B cell (primary cell): ENCODE results near the gene MORC1. TPM values are rescaled to one million over a fixed set of nuclear protein-coding genes. Genes with fewer than 3 reads are reported as not detected.

Source experiments
- ATAC-seq: fragments of 200-7000 bp; cut with Tn5 transposase; one replicate; pipeline ENCODE4 v1.10.0; 2021; ENCODE audit warnings: low read depth, mild to moderate bottlenecking, moderate number of reproducible peaks, moderate library complexity
- CTCF ChIA-PET: fragments of 350-600 bp; sonication (Branson Sonifier 250); formaldehyde crosslinking; loops from one replicate; lab custom pipeline; 2021; ENCODE audit warnings: antibody characterized with exemption, inconsistent platforms; lab: Charles Lee
- POLR2A ChIA-PET: fragments of 350-600 bp; sonication (Branson Sonifier 250); formaldehyde crosslinking; loops from one replicate; lab custom pipeline; 2021; ENCODE audit warnings: antibody characterized with exemption; lab: Charles Lee
- DNase-seq: peaks from one replicate; pipeline ENCODE4 v3.0.0; 2013
- H2AFZ ChIP-seq: 2 replicates; pipeline ENCODE4 v1.6.1; 2012; ENCODE audit warnings: mild to moderate bottlenecking, low read depth, low read length; ENCODE audit not compliant: insufficient read depth, poor library complexity, severe bottlenecking
- H3K27ac ChIP-seq, 2 donors: 1 replicate in 1 of 2; 2 replicates in 1 of 2; pipeline ENCODE4 v1.5.1; 2012 to 2013; ENCODE audit warnings: low read length in 2 of 2, mild to moderate bottlenecking in 2 of 2, moderate library complexity in 1 of 2
- H3K27me3 ChIP-seq, 4 experiments: fragments of 200-600 bp in 1 of 4; sonication (generic) in 1 of 4; replicated peaks in 1 of 4; 1 replicate in 2 of 4; 2 replicates in 2 of 4; pipeline versions ENCODE4 v1.6.1 to v1.7.0; 2013 to 2016; ENCODE audit warnings: low read length in 3 of 4, mild to moderate bottlenecking in 2 of 4, mixed read lengths in 1 of 4, moderate library complexity in 1 of 4; ENCODE audit not compliant: insufficient read depth in 4 of 4, control insufficient read depth in 3 of 4; ENCODE audit errors: control extremely low read depth in 1 of 4
- H3K36me3 ChIP-seq, 2 experiments: replicated peaks in 1 of 2; 1 replicate in 1 of 2; 2 replicates in 1 of 2; pipeline versions ENCODE4 v1.6.1 to v1.7.1; 2013; ENCODE audit warnings: low read length in 1 of 2; ENCODE audit not compliant: insufficient read depth in 2 of 2, control insufficient read depth in 1 of 2; ENCODE audit errors: control extremely low read depth in 1 of 2, extremely low read depth in 1 of 2
- H3K4me1 ChIP-seq, 2 donors: fragments of 200-600 bp in 1 of 2; sonication (generic) in 1 of 2; 1 replicate in 1 of 2; 2 replicates in 1 of 2; pipeline versions ENCODE4 v1.5.1 to v1.6.1; 2013 to 2017; ENCODE audit warnings: low read length in 2 of 2; ENCODE audit not compliant: control insufficient read depth in 2 of 2, insufficient read depth in 2 of 2
- H3K4me2 ChIP-seq: replicated peaks from 2 replicates; pipeline ENCODE3; 2012; ENCODE audit warnings: mild to moderate bottlenecking, low read depth, low read length; ENCODE audit not compliant: poor library complexity, severe bottlenecking
- H3K4me3 ChIP-seq, 5 experiments: fragments of 200-600 bp in 1 of 5; sonication (generic) in 1 of 5; 1 replicate in 3 of 5; 2 replicates in 2 of 5; pipeline versions ENCODE4 v1.5.1 to v1.7.0; 2011 to 2016; ENCODE audit warnings: low read length in 4 of 5, mild to moderate bottlenecking in 4 of 5, low read depth in 2 of 5, control low read depth in 1 of 5, moderate library complexity in 1 of 5; ENCODE audit not compliant: insufficient read depth in 1 of 5; ENCODE audit errors: control extremely low read depth in 1 of 5, extremely low read depth in 1 of 5
- H3K79me2 ChIP-seq: fragments of 200-600 bp; sonication (generic); one replicate; pipeline ENCODE4 v1.6.0; 2016; ENCODE audit warnings: low read length; ENCODE audit not compliant: control insufficient read depth, insufficient read depth
- H3K9ac ChIP-seq: fragments of 200-600 bp; sonication (generic); 2 replicates; pipeline ENCODE4 v1.6.1; 2017; ENCODE audit warnings: mild to moderate bottlenecking, low read length, moderate library complexity
- H3K9me3 ChIP-seq, 3 donors: one replicate each; pipeline versions ENCODE4 v1.6.1 to v1.7.1; 2013; ENCODE audit warnings: low read length in 2 of 3; ENCODE audit not compliant: control insufficient read depth in 2 of 3, insufficient read depth in 1 of 3; ENCODE audit errors: control extremely low read depth in 1 of 3
- H4K20me1 ChIP-seq: 2 replicates; pipeline ENCODE4 v1.6.0; 2012; ENCODE audit warnings: mild to moderate bottlenecking, low read length; ENCODE audit not compliant: insufficient read depth, control insufficient read depth, poor library complexity, severe bottlenecking
- H3K27ac Mint-ChIP-seq: one replicate; pipeline ENCODE4 v1.8.0; 2021; ENCODE audit warnings: mixed read lengths
- H3K27me3 Mint-ChIP-seq: one replicate; pipeline ENCODE4 v1.8.0; 2021; ENCODE audit warnings: mixed read lengths
- H3K4me1 Mint-ChIP-seq: one replicate; pipeline ENCODE4 v1.8.0; 2021; ENCODE audit warnings: mixed read lengths
- H3K4me3 Mint-ChIP-seq: one replicate; pipeline ENCODE4 v1.8.0; 2021; ENCODE audit warnings: mixed read lengths
- H3K9me3 Mint-ChIP-seq: one replicate; pipeline ENCODE4 v1.8.0; 2022; ENCODE audit warnings: mixed read lengths; ENCODE audit not compliant: insufficient read depth
- EZH2 ChIP-seq: IDR thresholded peaks from 2 replicates; pipeline ENCODE4 v1.6.1; 2012; ENCODE audit warnings: borderline replicate concordance, low read depth, mild to moderate bottlenecking, moderate library complexity, low read length; ENCODE audit not compliant: insufficient read depth, poor library complexity, severe bottlenecking
- WGBS: methylation state at CpG from one replicate; pipeline ENCODE4 v1.1.5; 2013; ENCODE audit warnings: missing lambda C conversion rate; ENCODE audit not compliant: insufficient coverage; 5-methylcytosine and 5-hydroxymethylcytosine counted together
- intact Hi-C: fragments of 100-400 bp; cut with micrococcal nuclease; formaldehyde crosslinking; loops from one replicate; pipeline ENCODE4 v1.10.0; 2022
- polyA plus RNA-seq: library from polyadenylated mRNA; depleted of rRNA; stranded (reverse); fragments of >200 nt; gene quantifications from 2 replicates; pipeline ENCODE4 v1.2.3, GENCODE V29; 2012
- total RNA-seq, 2 donors: library from RNA; stranded (reverse); fragments of 120-200 nt in 1 of 2; gene quantifications; 1 replicate in 1 of 2; 2 replicates in 1 of 2; pipeline versions ENCODE4 v1.2.3 to v1.2.4, GENCODE V29; 2013 to 2022
- TF ChIP-seq, protein P1 (sequence below): fragments of 200-600 bp; IDR thresholded peaks from one replicate; pipeline ENCODE4 v1.8.0; 2022; ENCODE audit warnings: antibody characterized with exemption, mild to moderate bottlenecking

MORC1 gene
- total and polyA plus RNA-seq, 2 donors (not counting 1 experiment from before 2014, with no cell fraction given): not detected

DNA sequence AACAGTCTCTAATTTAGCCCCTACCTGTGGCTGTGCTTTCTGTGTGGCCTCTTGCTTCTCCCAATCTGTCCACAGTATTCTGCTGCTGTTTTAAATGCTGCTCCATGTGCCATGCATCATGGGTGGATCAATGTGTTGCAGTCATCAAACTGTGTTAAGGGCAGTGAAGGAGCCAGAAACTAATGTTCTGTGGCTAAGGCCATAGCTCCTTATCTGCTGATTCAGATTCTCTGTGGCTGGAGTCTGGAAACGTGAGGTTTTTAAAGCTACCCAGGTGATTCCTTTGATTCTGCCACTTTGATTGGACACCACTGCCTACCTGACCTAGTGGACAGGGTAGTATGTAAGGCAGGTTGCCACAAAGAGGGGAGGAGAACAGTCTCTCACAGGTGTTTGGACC lies 44.8 kb downstream of the MORC1 start:
- no peak overlapping the region for H3K27ac Mint-ChIP-seq
- H3K4me3 ChIP-seq: no peak overlapping the region
- no peak overlapping the region for H3K4me3 Mint-ChIP-seq
- H3K27ac ChIP-seq: no peak overlapping the region
- ATAC-seq (no peak), DNase-seq (no peak)
- H2AFZ ChIP-seq: no peak overlapping the region
- peaks cover 0 to 5% (median 0%) of the 10 kb centered on the region in 4 experiments for H3K27me3 ChIP-seq
- no peak for TF ChIP-seq EZH2
- TF ChIP-seq, protein P1, sequence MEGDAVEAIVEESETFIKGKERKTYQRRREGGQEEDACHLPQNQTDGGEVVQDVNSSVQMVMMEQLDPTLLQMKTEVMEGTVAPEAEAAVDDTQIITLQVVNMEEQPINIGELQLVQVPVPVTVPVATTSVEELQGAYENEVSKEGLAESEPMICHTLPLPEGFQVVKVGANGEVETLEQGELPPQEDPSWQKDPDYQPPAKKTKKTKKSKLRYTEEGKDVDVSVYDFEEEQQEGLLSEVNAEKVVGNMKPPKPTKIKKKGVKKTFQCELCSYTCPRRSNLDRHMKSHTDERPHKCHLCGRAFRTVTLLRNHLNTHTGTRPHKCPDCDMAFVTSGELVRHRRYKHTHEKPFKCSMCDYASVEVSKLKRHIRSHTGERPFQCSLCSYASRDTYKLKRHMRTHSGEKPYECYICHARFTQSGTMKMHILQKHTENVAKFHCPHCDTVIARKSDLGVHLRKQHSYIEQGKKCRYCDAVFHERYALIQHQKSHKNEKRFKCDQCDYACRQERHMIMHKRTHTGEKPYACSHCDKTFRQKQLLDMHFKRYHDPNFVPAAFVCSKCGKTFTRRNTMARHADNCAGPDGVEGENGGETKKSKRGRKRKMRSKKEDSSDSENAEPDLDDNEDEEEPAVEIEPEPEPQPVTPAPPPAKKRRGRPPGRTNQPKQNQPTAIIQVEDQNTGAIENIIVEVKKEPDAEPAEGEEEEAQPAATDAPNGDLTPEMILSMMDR: no peak
- ChIA-PET POLR2A (no interaction called here), CTCF (interaction anchor here (1.0 kb wide), 1 partner anchor 49 kb away, joined by 3 read pairs; no protein-coding TSS in a partner anchor)
- H3K9me3 ChIP-seq: no peaks in the 10 kb centered on the region
- peaks cover 10 to 11% of the 10 kb centered on the region in 2 donors for H3K4me1 ChIP-seq
- no peak overlapping the region for H3K4me2 ChIP-seq
- no peaks in the 10 kb centered on the region for H3K9me3 Mint-ChIP-seq
- intact Hi-C loops: no loop called here
- H3K27me3 Mint-ChIP-seq: peaks cover 29% of the 10 kb centered on the region
- no peaks in the 10 kb centered on the region for H3K79me2 ChIP-seq
- peaks cover 10% of the 10 kb centered on the region for H3K4me1 Mint-ChIP-seq
- no peaks in the 10 kb centered on the region for H4K20me1 ChIP-seq
- no peaks in the 10 kb centered on the region for H3K36me3 ChIP-seq
- no peak overlapping the region for H3K9ac ChIP-seq
- WGBS: 71% methylated on average over 1 of the region's 1 CpG

DNA sequence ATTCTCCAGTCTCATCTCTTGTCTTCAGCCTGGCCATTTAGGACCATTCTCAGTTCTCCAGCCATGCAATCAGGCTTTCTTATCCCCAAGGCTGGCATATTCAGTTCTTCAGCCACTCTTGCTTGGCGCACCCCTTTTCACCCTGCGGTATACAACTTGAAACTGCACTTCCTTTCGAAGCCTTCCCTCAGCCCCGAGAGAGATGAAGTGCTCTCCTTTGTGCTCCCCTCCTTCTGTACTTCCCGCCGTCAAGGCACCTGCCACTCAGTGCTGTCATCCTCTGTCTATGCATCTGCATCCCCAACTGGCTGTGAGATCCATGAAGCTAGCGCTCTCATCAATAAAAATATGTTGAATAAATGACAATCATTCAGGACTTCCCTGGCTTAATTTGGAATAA lies 45.7 kb downstream of the MORC1 start:
- Mint-ChIP-seq H3K4me1 (peaks cover 10% of the 10 kb centered on the region), H3K4me3 (peak overlapping the region; percentile 56), H3K27me3 (peaks cover 29% of the 10 kb centered on the region), H3K9me3 (no peaks in the 10 kb centered on the region), H3K27ac (no peak overlapping the region)
- peaks cover 10 to 11% of the 10 kb centered on the region in 2 donors for H3K4me1 ChIP-seq
- no peaks in the 10 kb centered on the region for H3K9me3 ChIP-seq
- no peak for TF ChIP-seq EZH2
- TF ChIP-seq, protein P1: no peak
- no peaks in the 10 kb centered on the region for H3K79me2 ChIP-seq
- DNase-seq: no peak
- intact Hi-C loops: no loop called here
- WGBS: 46% methylated on average over 6 of the region's 7 CpGs
- H3K36me3 ChIP-seq: no peaks in the 10 kb centered on the region
- no peak for ATAC-seq
- H3K9ac ChIP-seq: no peak overlapping the region
- H3K27ac ChIP-seq: no peak overlapping the region
- no peak overlapping the region for H3K4me3 ChIP-seq
- peak overlapping the region; percentile 40 for H2AFZ ChIP-seq
- peaks cover 0 to 5% (median 0%) of the 10 kb centered on the region in 4 experiments for H3K27me3 ChIP-seq
- POLR2A ChIA-PET: no interaction called here
- CTCF ChIA-PET: interaction anchor here (1.4 to 2.2 kb wide), 2 partner anchors 11 to 48 kb away, joined by 3 to 10 read pairs; no protein-coding TSS in a partner anchor
- H4K20me1 ChIP-seq: no peaks in the 10 kb centered on the region
- H3K4me2 ChIP-seq: peak overlapping the region; percentile 8
